HL-60 (cell line): ENCODE data around the gene INTS12.

ENCODE experiments used
- DNase-seq, 2 experiments: peaks; one replicate each; pipeline ENCODE4 v3.0.0-alpha.2; 2010 to 2020; ENCODE audit warnings: low read depth in 1 of 2, low spot score in 1 of 2
- H3K27ac ChIP-seq: fragments of 250-450 bp; sonication (Bioruptor Pico); replicated peaks from 2 replicates; pipeline ENCODE4 v1.5.1; 2020; ENCODE audit warnings: mild to moderate bottlenecking, moderate library complexity
- H3K27me3 ChIP-seq: fragments of 250-450 bp; sonication (Bioruptor Pico); 2 replicates; pipeline ENCODE4 v1.5.1; 2021; ENCODE audit warnings: mild to moderate bottlenecking, moderate library complexity; ENCODE audit not compliant: insufficient read depth, poor library complexity, severe bottlenecking
- H3K4me3 ChIP-seq: replicated peaks from 2 replicates; pipeline ENCODE4 v1.5.1; 2011; ENCODE audit warnings: mild to moderate bottlenecking, control low read depth, low read length; ENCODE audit not compliant: insufficient read depth
- CTCF ChIP-seq: IDR thresholded peaks from one replicate; pipeline ENCODE4 v1.5.1; 2011; ENCODE audit warnings: low read length, control low read depth, inconsistent platforms; ENCODE audit not compliant: insufficient read depth
- GABPA ChIP-seq: IDR thresholded peaks from 2 replicates; pipeline ENCODE4 v1.6.1; 2012; ENCODE audit warnings: low read depth
- POLR2AphosphoS5 ChIP-seq: IDR thresholded peaks from 2 replicates; pipeline ENCODE4 v1.6.1; 2012; ENCODE audit warnings: low read depth
- SPI1 ChIP-seq: IDR thresholded peaks from 2 replicates; pipeline ENCODE4 v1.6.1; 2012; ENCODE audit warnings: low read depth, mild to moderate bottlenecking, borderline replicate concordance
- TF ChIP-seq, protein P1 (sequence below): IDR thresholded peaks from 2 replicates; pipeline ENCODE4 v1.6.1; 2012; ENCODE audit warnings: low read depth; ENCODE audit not compliant: insufficient replicate concordance

INTS12 gene

DNA sequence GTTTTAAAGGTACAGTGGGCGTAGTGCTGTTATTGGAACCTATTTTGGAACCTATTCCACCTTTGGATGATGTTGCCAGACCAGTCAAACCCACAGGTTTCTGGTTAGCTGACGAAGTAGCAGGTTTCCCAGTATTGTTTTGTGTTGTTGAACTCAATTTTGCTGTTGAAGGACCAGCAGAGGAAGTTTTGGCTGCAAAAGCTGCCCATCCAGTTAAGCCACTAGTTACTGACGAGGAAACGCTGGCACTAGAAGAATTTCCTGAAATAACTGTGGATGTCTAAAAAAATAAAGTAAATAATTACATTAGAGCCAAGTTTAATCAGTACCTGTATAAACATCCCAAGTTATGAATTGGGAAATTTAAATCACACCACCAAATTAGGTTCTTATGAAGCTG, 25.5 kb downstream of the INTS12 start:
- no peaks in the 10 kb centered on the region for H3K27me3 ChIP-seq
- no peak for DNase-seq
- no peak for TF ChIP-seq CTCF
- TF ChIP-seq, protein P1, sequence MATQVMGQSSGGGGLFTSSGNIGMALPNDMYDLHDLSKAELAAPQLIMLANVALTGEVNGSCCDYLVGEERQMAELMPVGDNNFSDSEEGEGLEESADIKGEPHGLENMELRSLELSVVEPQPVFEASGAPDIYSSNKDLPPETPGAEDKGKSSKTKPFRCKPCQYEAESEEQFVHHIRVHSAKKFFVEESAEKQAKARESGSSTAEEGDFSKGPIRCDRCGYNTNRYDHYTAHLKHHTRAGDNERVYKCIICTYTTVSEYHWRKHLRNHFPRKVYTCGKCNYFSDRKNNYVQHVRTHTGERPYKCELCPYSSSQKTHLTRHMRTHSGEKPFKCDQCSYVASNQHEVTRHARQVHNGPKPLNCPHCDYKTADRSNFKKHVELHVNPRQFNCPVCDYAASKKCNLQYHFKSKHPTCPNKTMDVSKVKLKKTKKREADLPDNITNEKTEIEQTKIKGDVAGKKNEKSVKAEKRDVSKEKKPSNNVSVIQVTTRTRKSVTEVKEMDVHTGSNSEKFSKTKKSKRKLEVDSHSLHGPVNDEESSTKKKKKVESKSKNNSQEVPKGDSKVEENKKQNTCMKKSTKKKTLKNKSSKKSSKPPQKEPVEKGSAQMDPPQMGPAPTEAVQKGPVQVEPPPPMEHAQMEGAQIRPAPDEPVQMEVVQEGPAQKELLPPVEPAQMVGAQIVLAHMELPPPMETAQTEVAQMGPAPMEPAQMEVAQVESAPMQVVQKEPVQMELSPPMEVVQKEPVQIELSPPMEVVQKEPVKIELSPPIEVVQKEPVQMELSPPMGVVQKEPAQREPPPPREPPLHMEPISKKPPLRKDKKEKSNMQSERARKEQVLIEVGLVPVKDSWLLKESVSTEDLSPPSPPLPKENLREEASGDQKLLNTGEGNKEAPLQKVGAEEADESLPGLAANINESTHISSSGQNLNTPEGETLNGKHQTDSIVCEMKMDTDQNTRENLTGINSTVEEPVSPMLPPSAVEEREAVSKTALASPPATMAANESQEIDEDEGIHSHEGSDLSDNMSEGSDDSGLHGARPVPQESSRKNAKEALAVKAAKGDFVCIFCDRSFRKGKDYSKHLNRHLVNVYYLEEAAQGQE, result no peak
- TF ChIP-seq POLR2AphosphoS5, result no peak
- TF ChIP-seq GABPA, result no peak
- TF ChIP-seq SPI1, result no peak
- no peak overlapping the region for H3K4me3 ChIP-seq
- H3K27ac ChIP-seq, result no peak overlapping the region

- no peak for DNase-seq
- TF ChIP-seq, protein P1, result no peak
- TF ChIP-seq POLR2AphosphoS5, result no peak
- Histone ChIP-seq H3K27ac (no peak overlapping the region), H3K4me3 (no peak overlapping the region), H3K27me3 (no peaks in the 10 kb centered on the region)
Observed at GRCh38 chr4:105679186-105679585, 29.3 kb downstream of the INTS12 start.

DNA sequence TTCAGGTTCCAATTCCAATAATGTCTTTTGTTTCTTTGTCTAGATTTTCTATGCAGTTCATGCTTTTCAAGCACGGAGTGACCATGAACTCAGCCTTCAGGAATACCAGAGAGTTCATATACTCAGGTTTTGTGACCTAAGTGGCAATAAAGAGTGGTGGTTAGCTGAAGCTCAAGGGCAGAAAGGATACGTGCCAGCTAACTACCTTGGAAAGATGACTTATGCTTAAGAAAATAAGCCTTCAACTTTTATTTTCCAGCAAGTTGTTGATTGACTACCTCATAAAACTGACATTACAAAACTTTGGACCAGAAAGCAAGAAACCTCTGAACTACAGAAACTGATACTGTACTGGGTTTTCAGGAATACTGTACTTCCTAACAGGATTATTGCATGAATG, 30.8 kb downstream of the INTS12 start:
- no peak overlapping the region for H3K4me3 ChIP-seq
- TF ChIP-seq, protein P1, result no peak
- TF ChIP-seq GABPA (no peak), SPI1 (no peak), POLR2AphosphoS5 (no peak), CTCF (no peak)
- DNase-seq, result no peak
- H3K27me3 ChIP-seq, result no peaks in the 10 kb centered on the region
- no peak overlapping the region for H3K27ac ChIP-seq

DNA sequence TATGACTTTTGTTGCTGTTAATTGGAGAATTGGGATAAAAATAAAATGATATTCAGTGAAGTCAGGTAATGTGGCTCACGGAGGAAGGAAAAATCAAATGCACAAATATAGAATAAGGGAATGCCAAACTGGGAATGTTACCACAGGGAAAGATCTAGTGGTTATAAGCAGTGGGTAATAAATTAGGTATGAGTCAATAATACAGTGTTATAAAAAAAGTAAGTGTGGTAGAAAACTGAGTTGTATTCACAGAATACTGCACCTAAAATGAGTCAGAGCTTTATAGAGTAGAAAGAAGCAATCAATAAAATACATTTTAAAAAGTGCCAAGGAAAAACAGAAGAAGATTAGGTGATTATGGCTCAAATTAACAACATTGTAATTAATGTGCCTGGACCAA, 34.5 kb downstream of the INTS12 start:
- no peak for TF ChIP-seq SPI1
- no peak for TF ChIP-seq CTCF
- no peak for TF ChIP-seq GABPA
- TF ChIP-seq, protein P1, result no peak
- no peak overlapping the region for H3K4me3 ChIP-seq
- DNase-seq, result no peak
- no peak overlapping the region for H3K27ac ChIP-seq
- no peaks in the 10 kb centered on the region for H3K27me3 ChIP-seq
